GM19372 (cell line): Measurements from ENCODE around the gene TUBB2B.
A peak's percentile ranks its signal among the peaks of the same experiment; 100 is the strongest.
"Not testable (repeated sequence)": the region's sequence is repeated elsewhere in the genome, so short reads cannot be mapped to it uniquely, and the experiment has no call there.

Source experiments
- ATAC-seq: cut with Tn5 transposase; IDR thresholded peaks from one replicate; pipeline ENCODE4 v1.9.1; 2021; ENCODE audit warnings: mild to moderate bottlenecking, low read depth, moderate library complexity; ENCODE audit not compliant: unreplicated experiment

Gene TUBB2B

GRCh38 chr6:3258720-3259490 is 31.5 kb upstream of the TUBB2B start, which contains the start of gene PSMG4:
Gene PSMG4 (plus strand): TSS chr6:3258947. CDS start chr6:3259023, 76 bp downstream.
- peak; percentile 77 for ATAC-seq

GRCh38 chr6:3258201-3258600 is 30.7 kb upstream of the TUBB2B start:
- no peak for ATAC-seq

GRCh38 chr6:3253597-3253961 is 26.1 kb upstream of the TUBB2B start:
- no peak for ATAC-seq

GRCh38 chr6:3252861-3253596 is 25.6 kb upstream of the TUBB2B start:
- ATAC-seq, result no peak

- no peak for ATAC-seq
Observed at GRCh38 chr6:3252369-3252768, 24.9 kb upstream of the TUBB2B start.

- ATAC-seq, result no peak
Observed at GRCh38 chr6:3251462-3252314, 24.2 kb upstream of the TUBB2B start.

- ATAC-seq, result no peak
Observed at GRCh38 chr6:3250231-3250675, 22.8 kb upstream of the TUBB2B start.

- no peak for ATAC-seq
Observed at GRCh38 chr6:3249821-3250220, 22.4 kb upstream of the TUBB2B start.

- ATAC-seq, result no peak
Observed at GRCh38 chr6:3247255-3248146, 20.0 kb upstream of the TUBB2B start.

GRCh38 chr6:3245216-3245615 is 17.8 kb upstream of the TUBB2B start:
- ATAC-seq, result no peak

GRCh38 chr6:3244832-3245161 is 17.3 kb upstream of the TUBB2B start:
- not testable (repeated sequence) for ATAC-seq

- ATAC-seq, result no peak
Observed at GRCh38 chr6:3244003-3244831, 16.8 kb upstream of the TUBB2B start.

GRCh38 chr6:3242768-3243167 is 15.3 kb upstream of the TUBB2B start:
- no peak for ATAC-seq

- ATAC-seq, result not testable (repeated sequence)
Observed at GRCh38 chr6:3241745-3242144, 14.3 kb upstream of the TUBB2B start.

- ATAC-seq, result no peak
Observed at GRCh38 chr6:3240595-3240994, 13.1 kb upstream of the TUBB2B start.

GRCh38 chr6:3239110-3239830 is 11.8 kb upstream of the TUBB2B start:
- ATAC-seq, result no peak

GRCh38 chr6:3237761-3238662 is 10.6 kb upstream of the TUBB2B start:
- ATAC-seq, result no peak

- ATAC-seq, result no peak
Observed at GRCh38 chr6:3236005-3236404, 8.6 kb upstream of the TUBB2B start.
